Smooth muscle cell (in vitro differentiated cells): ENCODE data around the gene FAM8A1. TPM values are rescaled to one million over a fixed set of nuclear protein-coding genes. Genes with fewer than 3 reads are reported as not detected.
"Not testable (repeated sequence)": the region's sequence is repeated elsewhere in the genome, so short reads cannot be mapped to it uniquely, and the experiment has no call there.

Experiments used
- DNase-seq: peaks from one replicate; lab custom pipeline; 2025; ENCODE audit not compliant: unreplicated experiment; lab: John Stamatoyannopoulos, UW
- H2AFZ ChIP-seq: fragments of 200-600 bp; sonication (generic); 2 replicates; pipeline ENCODE4 v1.6.0; 2016; ENCODE audit warnings: antibody characterized with exemption, low read depth, mild to moderate bottlenecking
- H3F3A ChIP-seq: fragments of 200-600 bp; sonication (generic); 2 replicates; pipeline ENCODE4 v1.6.0; 2017; ENCODE audit warnings: antibody characterized with exemption, low read depth
- H3K27ac ChIP-seq: fragments of 200-600 bp; sonication (generic); 2 replicates; pipeline ENCODE4 v1.5.1; 2016; ENCODE audit warnings: low read depth, mild to moderate bottlenecking
- H3K27me3 ChIP-seq: fragments of 200-600 bp; sonication (generic); 2 replicates; pipeline ENCODE4 v1.6.1; 2016; ENCODE audit warnings: low read depth, mild to moderate bottlenecking
- H3K36me3 ChIP-seq: fragments of 200-600 bp; sonication (generic); 2 replicates; pipeline ENCODE4 v1.5.1; 2016; ENCODE audit warnings: low read depth
- H3K4me1 ChIP-seq: fragments of 200-600 bp; sonication (generic); 2 replicates; pipeline ENCODE4 v1.5.1; 2016; ENCODE audit warnings: low read depth
- H3K4me2 ChIP-seq: fragments of 200-600 bp; sonication (generic); 2 replicates; pipeline ENCODE4 v1.6.0; 2016; ENCODE audit warnings: mild to moderate bottlenecking
- H3K4me3 ChIP-seq: fragments of 200-600 bp; sonication (generic); 2 replicates; pipeline ENCODE4 v1.5.1; 2016; ENCODE audit warnings: mild to moderate bottlenecking
- H3K79me2 ChIP-seq: fragments of 200-600 bp; sonication (generic); 2 replicates; pipeline ENCODE4 v1.6.0; 2016; ENCODE audit warnings: low read depth, mild to moderate bottlenecking
- H3K9ac ChIP-seq: fragments of 200-600 bp; sonication (generic); 2 replicates; pipeline ENCODE4 v1.6.0; 2016; ENCODE audit warnings: low read depth
- H3K9me3 ChIP-seq: fragments of 200-600 bp; sonication (generic); replicated peaks from 2 replicates; pipeline ENCODE4 v1.5.1; 2016; ENCODE audit warnings: low read depth
- H4K20me1 ChIP-seq: fragments of 200-600 bp; sonication (generic); 2 replicates; pipeline ENCODE4 v1.6.0; 2016; ENCODE audit warnings: low read depth
- CTCF ChIP-seq: fragments of 200-600 bp; sonication (generic); IDR thresholded peaks from 2 replicates; pipeline ENCODE4 v1.5.1; 2017; ENCODE audit warnings: borderline replicate concordance, mild to moderate bottlenecking, antibody characterized with exemption; ENCODE audit not compliant: insufficient read depth, poor library complexity, severe bottlenecking
- WGBS: methylation state at CpG from one replicate; pipeline ENCODE4 v1.1.7; 2016; ENCODE audit warnings: low lambda C conversion rate; 5-methylcytosine and 5-hydroxymethylcytosine counted together
- polyA plus RNA-seq: library from polyadenylated mRNA; unstranded; fragments of >200 nt; fragmentation: Nextera tagmentation; extraction: Ambion mirVana; gene quantifications from 2 replicates; pipeline ENCODE4 v1.2.1, GENCODE V29; 2016
- total RNA-seq: library from RNA; depleted of rRNA; stranded (reverse); fragments of >200 nt; gene quantifications from 2 replicates; pipeline ENCODE4 v1.2.3, GENCODE V29; 2014

Gene FAM8A1
- total and polyA plus RNA-seq, 2 experiments from 2014 or later, result 11.8 to 33.2 TPM

GRCh38 chr6:17584241-17584803, 15.8 kb upstream of the FAM8A1 start:
- Histone ChIP-seq H4K20me1 (no peaks in the 10 kb centered on the region), H2AFZ (peak overlapping the region; percentile 29), H3K9me3 (no peaks in the 10 kb centered on the region), H3K27ac (peak overlapping the region; percentile 28), H3K27me3 (no peaks in the 10 kb centered on the region), H3F3A (peaks cover 3% of the 10 kb centered on the region), H3K4me3 (peak overlapping the region; percentile 48), H3K4me2 (peak overlapping the region; percentile 81), H3K79me2 (no peaks in the 10 kb centered on the region), H3K4me1 (no peaks in the 10 kb centered on the region), H3K36me3 (no peaks in the 10 kb centered on the region), H3K9ac (peak overlapping the region; percentile 13)
- peak; percentile 82 for TF ChIP-seq CTCF
- DNase-seq, result no peak
- 18% methylated on average over 7 of the region's 7 CpGs for WGBS

GRCh38 chr6:17585766-17586490, 14.2 kb upstream of the FAM8A1 start:
- Histone ChIP-seq H3K9me3 (no peaks in the 10 kb centered on the region), H3K27ac (no peak overlapping the region), H3K4me1 (no peaks in the 10 kb centered on the region), H3K4me3 (no peak overlapping the region), H3K27me3 (no peaks in the 10 kb centered on the region), H3K9ac (no peak overlapping the region), H3K36me3 (no peaks in the 10 kb centered on the region), H3K4me2 (no peak overlapping the region), H3F3A (peaks cover 3% of the 10 kb centered on the region), H4K20me1 (no peaks in the 10 kb centered on the region), H2AFZ (no peak overlapping the region), H3K79me2 (no peaks in the 10 kb centered on the region)
- no peak for TF ChIP-seq CTCF
- no peak for DNase-seq
- WGBS, result 90% methylated on average over 7 of the region's 7 CpGs

- not testable (repeated sequence) for H3K9me3 ChIP-seq, H3F3A ChIP-seq, H3K9ac ChIP-seq, H3K79me2 ChIP-seq, H3K27ac ChIP-seq, H3K4me3 ChIP-seq, H3K36me3 ChIP-seq, H3K27me3 ChIP-seq, H4K20me1 ChIP-seq, H3K4me1 ChIP-seq, H3K4me2 ChIP-seq, DNase-seq, H2AFZ ChIP-seq
- 97% methylated on average over 13 of the region's 13 CpGs for WGBS
Observed at GRCh38 chr6:17586623-17587022, 13.5 kb upstream of the FAM8A1 start.

- H3K9ac ChIP-seq, result no peak overlapping the region
- H2AFZ ChIP-seq, result no peak overlapping the region
- no peaks in the 10 kb centered on the region for H3K4me1 ChIP-seq
- 95% methylated on average over 6 of the region's 6 CpGs for WGBS
- TF ChIP-seq CTCF, result no peak
- no peak overlapping the region for H3K27ac ChIP-seq
- H3F3A ChIP-seq, result peaks cover 3% of the 10 kb centered on the region
- H3K4me3 ChIP-seq, result no peak overlapping the region
- no peaks in the 10 kb centered on the region for H3K79me2 ChIP-seq
- H3K4me2 ChIP-seq, result no peak overlapping the region
- H3K36me3 ChIP-seq, result no peaks in the 10 kb centered on the region
- no peak for DNase-seq
- H3K9me3 ChIP-seq, result no peaks in the 10 kb centered on the region
- no peaks in the 10 kb centered on the region for H3K27me3 ChIP-seq
- no peaks in the 10 kb centered on the region for H4K20me1 ChIP-seq
Observed at GRCh38 chr6:17588011-17588410, 12.1 kb upstream of the FAM8A1 start.
